22Rv1 (cell line): ENCODE results near the gene CDYL.

Source experiments
- ZFX ChIP-seq: fragments of 450-650 bp; IDR thresholded peaks from 2 replicates; pipeline ENCODE4 v1.6.1; 2017; ENCODE audit warnings: antibody characterized with exemption, borderline replicate concordance
- TF ChIP-seq, protein P1 (sequence below): fragments of 450-650 bp; IDR thresholded peaks from 2 replicates; pipeline ENCODE4 v1.5.1; 2017; ENCODE audit warnings: mild to moderate bottlenecking

DNA sequence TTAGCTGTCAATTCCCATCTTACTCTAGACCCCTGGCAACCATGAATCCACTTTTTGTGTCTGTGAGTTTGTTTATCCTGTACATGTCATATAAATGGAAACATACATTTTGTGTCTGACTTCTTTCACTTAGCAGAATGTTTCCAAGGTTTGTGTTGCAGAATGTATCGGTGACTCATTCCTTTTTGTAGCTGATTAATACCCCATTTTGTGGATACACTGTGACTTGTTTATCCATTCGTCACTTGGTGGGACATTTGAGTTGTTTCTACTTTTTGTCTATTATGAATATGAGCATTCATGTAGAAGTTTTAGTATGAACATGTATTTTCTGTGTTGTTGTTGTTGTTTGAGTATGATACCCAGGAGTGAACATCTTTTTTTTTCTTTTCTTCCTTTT lies 21.4 kb downstream of the CDYL start:
- TF ChIP-seq, protein P1, sequence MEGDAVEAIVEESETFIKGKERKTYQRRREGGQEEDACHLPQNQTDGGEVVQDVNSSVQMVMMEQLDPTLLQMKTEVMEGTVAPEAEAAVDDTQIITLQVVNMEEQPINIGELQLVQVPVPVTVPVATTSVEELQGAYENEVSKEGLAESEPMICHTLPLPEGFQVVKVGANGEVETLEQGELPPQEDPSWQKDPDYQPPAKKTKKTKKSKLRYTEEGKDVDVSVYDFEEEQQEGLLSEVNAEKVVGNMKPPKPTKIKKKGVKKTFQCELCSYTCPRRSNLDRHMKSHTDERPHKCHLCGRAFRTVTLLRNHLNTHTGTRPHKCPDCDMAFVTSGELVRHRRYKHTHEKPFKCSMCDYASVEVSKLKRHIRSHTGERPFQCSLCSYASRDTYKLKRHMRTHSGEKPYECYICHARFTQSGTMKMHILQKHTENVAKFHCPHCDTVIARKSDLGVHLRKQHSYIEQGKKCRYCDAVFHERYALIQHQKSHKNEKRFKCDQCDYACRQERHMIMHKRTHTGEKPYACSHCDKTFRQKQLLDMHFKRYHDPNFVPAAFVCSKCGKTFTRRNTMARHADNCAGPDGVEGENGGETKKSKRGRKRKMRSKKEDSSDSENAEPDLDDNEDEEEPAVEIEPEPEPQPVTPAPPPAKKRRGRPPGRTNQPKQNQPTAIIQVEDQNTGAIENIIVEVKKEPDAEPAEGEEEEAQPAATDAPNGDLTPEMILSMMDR: no peak
- TF ChIP-seq ZFX: no peak
